Cardiac muscle cell (in vitro differentiated cells and primary cell): ENCODE results near the gene TMEM47. TPM values are rescaled to one million over a fixed set of nuclear protein-coding genes. Genes with fewer than 3 reads are reported as not detected.
A peak's percentile ranks its signal among the peaks of the same experiment; 100 is the strongest.

Experiments
- DNase-seq, 2 donors: peaks; one replicate each; pipeline versions ENCODE4 v3.0.0 to v3.0.0-alpha.2; 2010 to 2017; ENCODE audit warnings: low read depth in 1 of 2, low spot score in 1 of 2
- H3K27ac ChIP-seq: fragments of 200-600 bp; sonication (generic); 2 replicates; pipeline ENCODE4 v1.5.1; 2016
- H3K27me3 ChIP-seq: fragments of 200-600 bp; sonication (generic); 2 replicates; pipeline ENCODE4 v1.6.0; 2016; ENCODE audit warnings: control low read depth
- H3K36me3 ChIP-seq: fragments of 200-600 bp; sonication (generic); 2 replicates; pipeline ENCODE4 v1.5.1; 2016; ENCODE audit warnings: control low read depth
- H3K4me1 ChIP-seq: fragments of 200-600 bp; sonication (generic); 2 replicates; pipeline ENCODE4 v1.8.1; 2017; ENCODE audit warnings: low read depth, mild to moderate bottlenecking, mixed run types
- H3K4me3 ChIP-seq: fragments of 200-600 bp; sonication (generic); 2 replicates; pipeline ENCODE4 v1.5.1; 2016; ENCODE audit warnings: mild to moderate bottlenecking
- H3K9me3 ChIP-seq: fragments of 200-600 bp; sonication (generic); 2 replicates; pipeline ENCODE4 v1.5.1; 2017; ENCODE audit warnings: low read depth, mild to moderate bottlenecking, control low read depth
- CTCF ChIP-seq: IDR thresholded peaks from 2 replicates; pipeline ENCODE4 v1.5.1; 2012; ENCODE audit warnings: low read depth, mild to moderate bottlenecking, low read length
- polyA plus RNA-seq: library from polyadenylated mRNA; unstranded; fragments of >200 nt; fragmentation: Nextera tagmentation; extraction: Ambion mirVana; gene quantifications from 2 replicates; pipeline ENCODE4 v1.2.1, GENCODE V29; 2016
- total RNA-seq: library from RNA; depleted of rRNA; stranded (reverse); fragments of >200 nt; gene quantifications from 2 replicates; pipeline ENCODE4 v1.2.3, GENCODE V29; 2016

Gene TMEM47
- total and polyA plus RNA-seq, 2 experiments from 2014 or later: 33.3 to 52.6 TPM

- Histone ChIP-seq H3K36me3 (peaks cover 3% of the 10 kb centered on the region), H3K27ac (no peak overlapping the region), H3K27me3 (no peaks in the 10 kb centered on the region), H3K9me3 (no peaks in the 10 kb centered on the region), H3K4me3 (no peak overlapping the region), H3K4me1 (no peaks in the 10 kb centered on the region)
- peak; percentile 37 for TF ChIP-seq CTCF
- DNase-seq: peak; percentile 62 to 66
Observed at GRCh38 chrX:34638116-34638515, 19.0 kb downstream of the TMEM47 start.

- TF ChIP-seq CTCF: no peak
- Histone ChIP-seq H3K27ac (no peak overlapping the region), H3K4me1 (no peaks in the 10 kb centered on the region)
Observed at GRCh38 chrX:34634349-34634748, 22.7 kb downstream of the TMEM47 start.

GRCh38 chrX:34632384-34632783 lies 24.7 kb downstream of the TMEM47 start:
- H3K36me3 ChIP-seq: no peaks in the 10 kb centered on the region
- H3K4me1 ChIP-seq: no peaks in the 10 kb centered on the region
- no peak for TF ChIP-seq CTCF
- H3K27me3 ChIP-seq: no peaks in the 10 kb centered on the region
- no peak overlapping the region for H3K27ac ChIP-seq
- no peaks in the 10 kb centered on the region for H3K9me3 ChIP-seq
- H3K4me3 ChIP-seq: no peak overlapping the region
- peak in 1 of 2 donors; percentile 50 for DNase-seq

More at GRCh38 chrX:34634349-34634748, 22.7 kb downstream of the TMEM47 start:
- H3K27me3 ChIP-seq: no peaks in the 10 kb centered on the region
- no peak overlapping the region for H3K4me3 ChIP-seq
- no peak for DNase-seq
- peaks cover 3% of the 10 kb centered on the region for H3K36me3 ChIP-seq
- H3K9me3 ChIP-seq: no peaks in the 10 kb centered on the region

- H3K27ac ChIP-seq: no peak overlapping the region
- DNase-seq: peak in 1 of 2 donors; percentile 74
Observed at GRCh38 chrX:34631479-34632220, 25.4 kb downstream of the TMEM47 start.

GRCh38 chrX:34629572-34629971 lies 27.5 kb downstream of the TMEM47 start:
- no peaks in the 10 kb centered on the region for H3K36me3 ChIP-seq
- no peak overlapping the region for H3K27ac ChIP-seq
- no peak for TF ChIP-seq CTCF
- H3K4me3 ChIP-seq: no peak overlapping the region
- H3K4me1 ChIP-seq: no peaks in the 10 kb centered on the region
- peak in 1 of 2 donors; percentile 33 for DNase-seq
- no peaks in the 10 kb centered on the region for H3K9me3 ChIP-seq
- H3K27me3 ChIP-seq: no peaks in the 10 kb centered on the region

More at GRCh38 chrX:34631479-34632220, 25.4 kb downstream of the TMEM47 start:
- Histone ChIP-seq H3K27me3 (no peaks in the 10 kb centered on the region), H3K9me3 (no peaks in the 10 kb centered on the region), H3K4me3 (no peak overlapping the region), H3K36me3 (no peaks in the 10 kb centered on the region), H3K4me1 (no peaks in the 10 kb centered on the region)
- TF ChIP-seq CTCF: no peak
